Posterior vena cava (tissue), 2 donors: ENCODE results near the gene CATSPER1. TPM values are rescaled to one million over a fixed set of nuclear protein-coding genes. Genes with fewer than 3 reads are reported as not detected.

Experiments used
- DNase-seq: peaks from one replicate; pipeline ENCODE4 v3.0.0-alpha.2; 2020; ENCODE audit warnings: low spot score
- intact Hi-C, 2 donors: fragments of 100-400 bp; cut with DNase I; formaldehyde crosslinking; loops; one replicate each; pipeline versions ENCODE4 v1.14.1 to v1.14.2; 2022 to 2023
- total RNA-seq, 2 donors: library from RNA; stranded (reverse); fragmentation: NEBNext Ultra II Directional; extraction: Animal tissue kit (Norgen Biotek cat#: 25700); gene quantifications; one replicate each; pipeline ENCODE4 v1.2.1, GENCODE V29; 2021
- donor health status: DM: yes; HTN: yes; CAD: no.
- donor health status: DM: yes; HTN: yes; CAD: no.

Gene CATSPER1
- total RNA-seq, 2 donors from 2014 or later, result 0.24 to 1.1 TPM

- intact Hi-C loops, result no loop called here
- DNase-seq, result no peak
These were observed 17.7 kb downstream of the CATSPER1 start for GRCh38 chr11:66008468-66009101.

- intact Hi-C loops, result no loop called here
- DNase-seq, result no peak
These were observed 18.2 kb downstream of the CATSPER1 start for GRCh38 chr11:66008095-66008467.

- intact Hi-C loops, result no loop called here
- DNase-seq, result no peak
These were observed 19.1 kb downstream of the CATSPER1 start for GRCh38 chr11:66007201-66007634.

- intact Hi-C loops, result no loop called here
- DNase-seq, result no peak
These were observed 19.4 kb downstream of the CATSPER1 start for GRCh38 chr11:66006891-66007176.

GRCh38 chr11:66006134-66006890, 20.0 kb downstream of the CATSPER1 start:
- DNase-seq, result no peak
- intact Hi-C loops, result no loop called here

- no peak for DNase-seq
- intact Hi-C loops, result no loop called here
These were observed 22.1 kb downstream of the CATSPER1 start for GRCh38 chr11:66004186-66004585.

- intact Hi-C loops, result no loop called here
These were observed 23.0 kb downstream of the CATSPER1 start for GRCh38 chr11:66003291-66003690.

GRCh38 chr11:66002648-66003225, 23.5 kb downstream of the CATSPER1 start:
- no peak for DNase-seq

More at GRCh38 chr11:66003291-66003690, 23.0 kb downstream of the CATSPER1 start:
- no peak for DNase-seq

GRCh38 chr11:66001942-66002647, 24.2 kb downstream of the CATSPER1 start, which contains the start of the genes BANF1 and EIF1AD:
Gene BANF1 (plus strand): TSS chr11:66002503. CDS start chr11:66003251, 748 bp downstream.
Gene EIF1AD (minus strand): TSS chr11:66002157. CDS start chr11:66000389, 1,768 bp downstream.
- intact Hi-C loops, result no loop called here
- DNase-seq, result peak; percentile 98

More at GRCh38 chr11:66002648-66003225, 23.5 kb downstream of the CATSPER1 start:
- intact Hi-C loops, result no loop called here

- DNase-seq, result no peak
- intact Hi-C loops, result loop anchor here in 1 of 2 donors (10.0 kb wide), 1 partner anchor 362 kb away; the partner anchor contains the start of gene SIPA1
These were observed 29.0 kb downstream of the CATSPER1 start for GRCh38 chr11:65997286-65997685.

GRCh38 chr11:65992056-65992455, 34.2 kb downstream of the CATSPER1 start:
- intact Hi-C loops, result loop anchor here in 1 of 2 donors (10.0 kb wide), 1 partner anchor 357 kb away; the partner anchor contains the start of gene SIPA1
- peak; percentile 24 for DNase-seq

GRCh38 chr11:65988791-65989592, 37.3 kb downstream of the CATSPER1 start:
- intact Hi-C loops, result loop anchor here (2.0 to 5.0 kb wide), 2 partner anchors 104 to 107 kb away; no protein-coding TSS in a partner anchor
- peak; percentile 91 for DNase-seq

GRCh38 chr11:65987336-65987735, 38.9 kb downstream of the CATSPER1 start:
- peak; percentile 76 for DNase-seq
- intact Hi-C loops, result loop anchor here in 1 of 2 donors (5.0 kb wide), 1 partner anchor 105 kb away; no protein-coding TSS in a partner anchor

- DNase-seq, result peak; percentile 58
These were observed 42.7 kb downstream of the CATSPER1 start for GRCh38 chr11:65983589-65983987.

GRCh38 chr11:65982824-65983588, 43.3 kb downstream of the CATSPER1 start:
- peak; percentile 56 for DNase-seq
- intact Hi-C loops, result no loop called here

More at GRCh38 chr11:65983589-65983987, 42.7 kb downstream of the CATSPER1 start:
- intact Hi-C loops, result no loop called here

GRCh38 chr11:65981972-65982823, 44.1 kb downstream of the CATSPER1 start:
- intact Hi-C loops, result no loop called here
- DNase-seq, result peak; percentile 56
